Mucosa of descending colon (tissue), 3 donors: ENCODE results near the gene ASPN. TPM values are rescaled to one million over a fixed set of nuclear protein-coding genes. Genes with fewer than 3 reads are reported as not detected.
"Not testable (repeated sequence)": the region's sequence is repeated elsewhere in the genome, so short reads cannot be mapped to it uniquely, and the experiment has no call there.

ENCODE experiments used
- ATAC-seq: fragments of 200-7000 bp; cut with Tn5 transposase; one replicate; pipeline ENCODE4 v1.9.1; 2020; ENCODE audit warnings: mild to moderate bottlenecking, moderate library complexity
- DNase-seq, 3 donors: peaks; one replicate each; pipeline ENCODE4 v3.0.0-alpha.2; 2020
- H3K36me3 ChIP-seq: fragments of 200-600 bp; one replicate; pipeline ENCODE4 v1.8.0; 2021; ENCODE audit warnings: low read depth, mild to moderate bottlenecking
- H3K4me1 ChIP-seq: fragments of 200-600 bp; one replicate; pipeline ENCODE4 v1.8.0; 2021; ENCODE audit warnings: low read depth, mild to moderate bottlenecking
- H3K4me3 ChIP-seq: fragments of 200-600 bp; one replicate; pipeline ENCODE4 v1.8.0; 2021; ENCODE audit warnings: mild to moderate bottlenecking
- H3K9me3 ChIP-seq: fragments of 200-600 bp; one replicate; pipeline ENCODE4 v1.8.0; 2021; ENCODE audit warnings: mild to moderate bottlenecking
- intact Hi-C, 2 donors: fragments of 100-400 bp; cut with DNase I in 1 of 2; cut with micrococcal nuclease in 1 of 2; formaldehyde crosslinking; loops; one replicate each; pipeline versions ENCODE4 v1.11.0 to v1.11.1; 2022; cut with DNase I, micrococcal nuclease
- total RNA-seq, 3 donors: library from RNA; stranded (reverse); fragmentation: NEBNext Ultra II Directional in 2 of 3; extraction: Animal tissue kit (Norgen Biotek cat#: 25700) in 2 of 3; gene quantifications; one replicate each; pipeline versions ENCODE4 v1.2.1 to v1.2.4, GENCODE V29; 2021 to 2023
- TF ChIP-seq, protein P1 (sequence below): fragments of 200-600 bp; IDR thresholded peaks from one replicate; pipeline ENCODE4 v1.8.0; 2022; ENCODE audit warnings: antibody characterized with exemption, mild to moderate bottlenecking
- donor health status: DM: no; HTN: no; CAD: no; lungs with moderate emphysema.
- donor health status: DM: no; HTN: no; CAD: no.
- donor health status: DM: no; HTN: yes; CAD: no.

ASPN gene
- total RNA-seq, 3 donors from 2014 or later, result 1.1 to 5.1 (median 1.3) TPM

DNA sequence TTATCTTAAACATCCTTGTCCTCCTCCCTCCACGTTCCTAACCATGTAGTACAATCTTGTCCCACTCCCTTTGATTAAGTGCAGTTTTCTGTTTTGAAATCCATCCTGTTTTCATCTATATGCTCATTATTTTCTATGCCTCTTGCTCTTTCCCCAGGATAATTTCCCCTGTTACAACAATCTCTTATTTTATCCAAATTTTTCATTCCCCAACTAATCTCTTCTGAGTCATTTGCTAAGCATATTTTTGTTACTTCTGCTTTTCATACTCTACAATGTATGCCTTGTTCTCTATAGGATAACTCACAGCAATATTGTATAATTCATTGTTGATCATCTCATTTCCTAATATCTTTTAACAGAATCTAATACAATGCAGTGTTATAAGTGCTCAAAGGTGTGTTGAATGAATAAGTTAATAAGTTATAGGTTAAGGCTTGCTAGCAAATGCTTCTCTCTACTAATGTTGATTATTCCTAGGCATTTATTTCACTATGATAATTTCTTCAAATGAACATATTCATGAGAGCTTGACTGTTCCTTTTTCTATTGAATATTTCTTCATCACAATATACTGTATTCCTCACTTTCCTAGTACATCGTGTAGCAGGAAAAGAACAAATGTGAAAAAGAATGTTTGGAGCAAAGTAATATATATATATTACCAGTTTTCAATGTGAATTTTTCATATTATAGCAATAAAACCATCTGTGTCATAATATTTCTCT is 59.5 kb downstream of the ASPN start:
- no peak for ATAC-seq
- no peaks in the 10 kb centered on the region for H3K36me3 ChIP-seq
- H3K4me3 ChIP-seq, result no peak overlapping the region
- TF ChIP-seq, protein P1, sequence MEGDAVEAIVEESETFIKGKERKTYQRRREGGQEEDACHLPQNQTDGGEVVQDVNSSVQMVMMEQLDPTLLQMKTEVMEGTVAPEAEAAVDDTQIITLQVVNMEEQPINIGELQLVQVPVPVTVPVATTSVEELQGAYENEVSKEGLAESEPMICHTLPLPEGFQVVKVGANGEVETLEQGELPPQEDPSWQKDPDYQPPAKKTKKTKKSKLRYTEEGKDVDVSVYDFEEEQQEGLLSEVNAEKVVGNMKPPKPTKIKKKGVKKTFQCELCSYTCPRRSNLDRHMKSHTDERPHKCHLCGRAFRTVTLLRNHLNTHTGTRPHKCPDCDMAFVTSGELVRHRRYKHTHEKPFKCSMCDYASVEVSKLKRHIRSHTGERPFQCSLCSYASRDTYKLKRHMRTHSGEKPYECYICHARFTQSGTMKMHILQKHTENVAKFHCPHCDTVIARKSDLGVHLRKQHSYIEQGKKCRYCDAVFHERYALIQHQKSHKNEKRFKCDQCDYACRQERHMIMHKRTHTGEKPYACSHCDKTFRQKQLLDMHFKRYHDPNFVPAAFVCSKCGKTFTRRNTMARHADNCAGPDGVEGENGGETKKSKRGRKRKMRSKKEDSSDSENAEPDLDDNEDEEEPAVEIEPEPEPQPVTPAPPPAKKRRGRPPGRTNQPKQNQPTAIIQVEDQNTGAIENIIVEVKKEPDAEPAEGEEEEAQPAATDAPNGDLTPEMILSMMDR, result no peak
- no peaks in the 10 kb centered on the region for H3K4me1 ChIP-seq
- intact Hi-C loops, result no loop called here
- H3K9me3 ChIP-seq, result no peaks in the 10 kb centered on the region
- no peak for DNase-seq

DNA sequence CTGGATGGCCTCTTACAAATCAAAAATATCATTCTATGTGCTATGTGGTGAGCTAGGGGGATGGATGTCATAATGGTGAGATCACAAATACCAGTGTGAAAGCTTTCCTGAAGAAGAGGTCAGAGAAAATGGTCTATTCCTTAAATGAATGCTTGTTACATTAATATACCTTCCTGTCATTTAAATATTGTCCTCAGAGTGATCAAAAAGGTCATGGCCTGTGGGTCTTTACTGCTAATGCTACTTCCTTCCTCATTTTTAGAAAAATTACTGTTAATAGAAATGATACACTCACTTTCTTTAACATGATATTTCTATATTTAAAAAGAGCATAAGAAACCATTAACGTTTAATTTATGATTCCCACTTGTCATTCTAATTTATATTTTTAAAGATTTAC is 67.7 kb downstream of the ASPN start:
- H3K9me3 ChIP-seq, result no peaks in the 10 kb centered on the region
- intact Hi-C loops, result no loop called here
- ATAC-seq (no peak), DNase-seq (no peak)
- TF ChIP-seq, protein P1, result no peak
- no peaks in the 10 kb centered on the region for H3K4me1 ChIP-seq
- H3K4me3 ChIP-seq, result no peak overlapping the region
- H3K36me3 ChIP-seq, result no peaks in the 10 kb centered on the region

DNA sequence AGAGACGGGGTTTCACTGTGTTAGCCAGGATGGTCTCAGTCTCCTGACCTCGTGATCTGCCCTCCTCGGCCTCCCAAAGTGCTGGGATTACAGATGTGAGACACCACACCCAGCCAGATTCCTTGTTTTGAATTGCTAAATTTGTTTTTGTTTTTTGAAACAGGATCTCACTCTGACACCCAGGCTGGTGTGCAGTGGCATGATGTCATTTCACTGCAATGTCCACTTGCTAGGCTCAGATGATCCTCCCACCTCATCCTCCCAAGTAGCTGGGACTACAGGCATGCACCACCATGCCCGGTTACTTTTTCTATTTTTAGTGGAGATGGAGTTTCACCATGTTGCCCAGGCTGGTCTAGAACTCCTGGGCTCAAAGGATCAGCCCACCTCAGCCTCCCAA is 71.1 kb downstream of the ASPN start:
- DNase-seq, ATAC-seq, H3K9me3 ChIP-seq, H3K36me3 ChIP-seq, intact Hi-C loops, H3K4me1 ChIP-seq, H3K4me3 ChIP-seq: not testable (repeated sequence)

DNA sequence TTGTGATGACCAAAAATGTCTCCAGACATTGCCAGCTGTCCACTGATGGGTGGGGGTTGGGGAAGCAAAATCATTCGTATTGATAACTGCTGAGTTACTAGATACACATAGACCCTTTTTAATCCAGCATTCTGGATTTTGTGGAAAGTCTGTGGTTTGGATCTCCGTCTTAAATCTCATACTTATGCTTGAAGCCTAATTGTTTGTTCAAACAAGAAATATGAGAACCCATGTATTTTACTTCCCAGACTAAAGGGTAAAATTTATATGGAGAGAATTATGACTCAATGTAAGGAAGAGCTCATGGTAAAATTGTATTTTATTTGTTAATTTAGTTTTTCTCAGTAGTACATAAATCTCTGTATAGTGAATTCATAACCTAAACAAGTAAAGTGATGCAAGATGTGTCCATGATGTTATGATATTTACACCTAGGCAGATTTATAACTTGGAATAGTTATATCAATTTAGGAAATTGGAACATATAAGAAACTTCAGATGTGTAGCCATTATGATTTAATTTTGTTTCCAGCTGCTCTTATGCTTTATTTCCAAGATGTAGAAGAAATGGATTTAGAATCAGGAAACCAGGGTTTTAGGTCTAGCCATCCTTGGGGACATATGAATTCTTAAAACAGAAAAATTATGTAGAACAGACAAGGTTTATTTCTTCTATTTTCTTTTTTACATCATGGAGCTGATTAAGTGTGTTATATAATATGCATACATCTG is 73.4 kb downstream of the ASPN start:
- intact Hi-C loops, result no loop called here

DNA sequence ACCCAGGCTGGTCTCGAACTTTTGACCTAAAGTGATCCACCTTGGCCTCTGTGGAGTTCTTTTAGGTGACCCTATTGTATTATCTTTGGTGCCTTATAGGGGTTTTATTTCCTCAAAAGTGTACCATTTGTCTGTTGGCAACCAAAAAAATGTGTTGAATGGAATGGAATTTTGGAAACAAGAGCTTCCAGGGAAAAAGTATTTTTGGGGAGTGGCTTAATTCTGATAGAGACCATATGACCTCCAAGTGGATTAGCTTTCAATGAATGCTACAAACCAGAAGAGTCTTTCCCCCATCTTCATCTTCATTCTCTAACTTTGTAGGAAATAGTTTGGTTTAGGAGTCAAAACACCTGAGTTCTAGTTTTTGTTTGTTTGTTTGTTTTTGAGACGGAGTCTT is 74.5 kb downstream of the ASPN start:
- ATAC-seq (no peak), DNase-seq (no peak)
- H3K9me3 ChIP-seq, result no peaks in the 10 kb centered on the region
- no peaks in the 10 kb centered on the region for H3K36me3 ChIP-seq
- no peaks in the 10 kb centered on the region for H3K4me1 ChIP-seq
- no peak overlapping the region for H3K4me3 ChIP-seq
- intact Hi-C loops, result no loop called here
- TF ChIP-seq, protein P1, result no peak

More for the DNA sequence above, 73.4 kb downstream of the ASPN start:
- no peaks in the 10 kb centered on the region for H3K9me3 ChIP-seq
- no peak overlapping the region for H3K4me3 ChIP-seq
- ATAC-seq (no peak), DNase-seq (no peak)
- TF ChIP-seq, protein P1, result no peak
- H3K36me3 ChIP-seq, result no peaks in the 10 kb centered on the region
- H3K4me1 ChIP-seq, result no peaks in the 10 kb centered on the region

DNA sequence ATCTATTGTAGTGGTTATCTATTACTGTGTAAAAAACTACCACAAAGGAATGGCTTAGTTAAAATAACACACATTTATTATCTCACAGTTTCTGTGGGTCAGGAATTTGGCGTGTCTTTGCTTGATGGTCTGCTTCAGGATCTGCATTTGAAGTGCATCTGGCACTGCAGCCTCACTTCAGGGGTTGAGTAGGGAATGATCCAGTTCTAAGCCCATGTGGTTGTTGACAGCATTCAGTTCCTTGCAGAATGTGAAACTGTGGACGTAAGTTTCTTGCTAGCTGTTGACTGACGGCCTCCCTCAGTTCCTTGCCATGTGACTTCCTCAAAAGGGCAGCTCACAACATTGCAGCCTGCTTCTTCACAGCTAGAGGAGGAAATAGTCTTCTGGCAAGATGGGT is 75.8 kb downstream of the ASPN start:
- intact Hi-C loops, result no loop called here
- no peaks in the 10 kb centered on the region for H3K9me3 ChIP-seq
- H3K4me3 ChIP-seq, result no peak overlapping the region
- no peaks in the 10 kb centered on the region for H3K36me3 ChIP-seq
- ATAC-seq (peak; percentile 89), DNase-seq (peak in 1 of 3 donors; percentile 48)
- no peaks in the 10 kb centered on the region for H3K4me1 ChIP-seq
- TF ChIP-seq, protein P1, result no peak
